Neuron (in vitro differentiated cells): ENCODE data around the gene CREB3L2.

Source experiments
- H2AFZ ChIP-seq: one replicate; pipeline ENCODE4 v1.6.1; 2013; ENCODE audit warnings: low read depth, mild to moderate bottlenecking, inconsistent platforms, low read length, moderate library complexity
- H3K27me3 ChIP-seq: one replicate; pipeline ENCODE4 v1.6.1; 2013; ENCODE audit warnings: low read length; ENCODE audit not compliant: insufficient read depth
- H3K36me3 ChIP-seq: one replicate; pipeline ENCODE4 v1.6.1; 2013; ENCODE audit warnings: low read length; ENCODE audit not compliant: insufficient read depth
- H3K4me1 ChIP-seq: one replicate; pipeline ENCODE4 v1.6.1; 2013; ENCODE audit warnings: low read length; ENCODE audit not compliant: insufficient read depth
- H3K4me3 ChIP-seq: 2 replicates; pipeline ENCODE4 v1.5.1; 2013; ENCODE audit warnings: mild to moderate bottlenecking, low read length, moderate library complexity
- H3K9me3 ChIP-seq: one replicate; pipeline ENCODE4 v1.6.1; 2013; ENCODE audit warnings: low read length

CREB3L2 gene

GRCh38 chr7:137981668-137982067 is 20.2 kb downstream of the CREB3L2 start:
- Histone ChIP-seq H3K4me3 (no peak overlapping the region), H2AFZ (no peak overlapping the region), H3K27me3 (no peaks in the 10 kb centered on the region), H3K4me1 (peaks cover 10% of the 10 kb centered on the region), H3K36me3 (no peaks in the 10 kb centered on the region), H3K9me3 (peaks cover 9% of the 10 kb centered on the region)

GRCh38 chr7:137981175-137981574 is 20.7 kb downstream of the CREB3L2 start:
- no peak overlapping the region for H2AFZ ChIP-seq
- no peaks in the 10 kb centered on the region for H3K27me3 ChIP-seq
- peaks cover 9% of the 10 kb centered on the region for H3K9me3 ChIP-seq
- no peak overlapping the region for H3K4me3 ChIP-seq
- H3K36me3 ChIP-seq, result no peaks in the 10 kb centered on the region
- H3K4me1 ChIP-seq, result peaks cover 10% of the 10 kb centered on the region

- Histone ChIP-seq H3K4me1 (peaks cover 19% of the 10 kb centered on the region), H3K27me3 (no peaks in the 10 kb centered on the region), H3K36me3 (no peaks in the 10 kb centered on the region), H2AFZ (no peak overlapping the region), H3K4me3 (no peak overlapping the region), H3K9me3 (peaks cover 9% of the 10 kb centered on the region)
Measured at GRCh38 chr7:137980308-137980707, 21.6 kb downstream of the CREB3L2 start.

GRCh38 chr7:137978464-137979237 is 23.2 kb downstream of the CREB3L2 start:
- Histone ChIP-seq H3K27me3 (no peaks in the 10 kb centered on the region), H3K36me3 (no peaks in the 10 kb centered on the region), H3K4me3 (no peak overlapping the region), H3K9me3 (peaks cover 6% of the 10 kb centered on the region), H3K4me1 (peaks cover 25% of the 10 kb centered on the region), H2AFZ (no peak overlapping the region)

GRCh38 chr7:137977173-137977572 is 24.7 kb downstream of the CREB3L2 start:
- H3K9me3 ChIP-seq, result no peaks in the 10 kb centered on the region
- no peak overlapping the region for H2AFZ ChIP-seq
- H3K36me3 ChIP-seq, result no peaks in the 10 kb centered on the region
- no peak overlapping the region for H3K4me3 ChIP-seq
- no peaks in the 10 kb centered on the region for H3K27me3 ChIP-seq
- peaks cover 25% of the 10 kb centered on the region for H3K4me1 ChIP-seq

GRCh38 chr7:137976696-137977095 is 25.2 kb downstream of the CREB3L2 start:
- H3K36me3 ChIP-seq, result no peaks in the 10 kb centered on the region
- H3K27me3 ChIP-seq, result no peaks in the 10 kb centered on the region
- H3K9me3 ChIP-seq, result no peaks in the 10 kb centered on the region
- peaks cover 25% of the 10 kb centered on the region for H3K4me1 ChIP-seq
- H2AFZ ChIP-seq, result no peak overlapping the region
- no peak overlapping the region for H3K4me3 ChIP-seq

GRCh38 chr7:137976232-137976631 is 25.7 kb downstream of the CREB3L2 start:
- Histone ChIP-seq H3K4me3 (no peak overlapping the region), H3K4me1 (peaks cover 25% of the 10 kb centered on the region), H3K36me3 (no peaks in the 10 kb centered on the region), H3K27me3 (no peaks in the 10 kb centered on the region), H2AFZ (no peak overlapping the region), H3K9me3 (no peaks in the 10 kb centered on the region)

- peaks cover 25% of the 10 kb centered on the region for H3K4me1 ChIP-seq
- no peak overlapping the region for H2AFZ ChIP-seq
- H3K4me3 ChIP-seq, result no peak overlapping the region
- H3K27me3 ChIP-seq, result no peaks in the 10 kb centered on the region
- no peaks in the 10 kb centered on the region for H3K9me3 ChIP-seq
- H3K36me3 ChIP-seq, result no peaks in the 10 kb centered on the region
Measured at GRCh38 chr7:137975768-137976167, 26.1 kb downstream of the CREB3L2 start.

GRCh38 chr7:137975221-137975620 is 26.7 kb downstream of the CREB3L2 start:
- Histone ChIP-seq H3K27me3 (no peaks in the 10 kb centered on the region), H3K36me3 (no peaks in the 10 kb centered on the region), H3K4me3 (no peak overlapping the region), H2AFZ (no peak overlapping the region), H3K4me1 (peaks cover 25% of the 10 kb centered on the region), H3K9me3 (no peaks in the 10 kb centered on the region)

- H3K36me3 ChIP-seq, result no peaks in the 10 kb centered on the region
- H2AFZ ChIP-seq, result no peak overlapping the region
- H3K4me3 ChIP-seq, result no peak overlapping the region
- peaks cover 25% of the 10 kb centered on the region for H3K4me1 ChIP-seq
- no peaks in the 10 kb centered on the region for H3K9me3 ChIP-seq
- no peaks in the 10 kb centered on the region for H3K27me3 ChIP-seq
Measured at GRCh38 chr7:137974766-137975165, 27.1 kb downstream of the CREB3L2 start.

- Histone ChIP-seq H3K36me3 (no peaks in the 10 kb centered on the region), H3K27me3 (no peaks in the 10 kb centered on the region), H2AFZ (no peak overlapping the region), H3K9me3 (no peaks in the 10 kb centered on the region), H3K4me3 (no peak overlapping the region), H3K4me1 (peaks cover 7% of the 10 kb centered on the region)
Measured at GRCh38 chr7:137970253-137970975, 31.5 kb downstream of the CREB3L2 start.

- H3K4me1 ChIP-seq, result peaks cover 1% of the 10 kb centered on the region
- H3K4me3 ChIP-seq, result no peak overlapping the region
- H3K27me3 ChIP-seq, result no peaks in the 10 kb centered on the region
- H3K9me3 ChIP-seq, result no peaks in the 10 kb centered on the region
- no peaks in the 10 kb centered on the region for H3K36me3 ChIP-seq
- no peak overlapping the region for H2AFZ ChIP-seq
Measured at GRCh38 chr7:137969828-137970227, 32.1 kb downstream of the CREB3L2 start.

- H3K36me3 ChIP-seq, result no peaks in the 10 kb centered on the region
- H3K27me3 ChIP-seq, result no peaks in the 10 kb centered on the region
- peaks cover 2% of the 10 kb centered on the region for H3K9me3 ChIP-seq
- H3K4me1 ChIP-seq, result no peaks in the 10 kb centered on the region
- no peak overlapping the region for H2AFZ ChIP-seq
- no peak overlapping the region for H3K4me3 ChIP-seq
Measured at GRCh38 chr7:137968890-137969289, 33.0 kb downstream of the CREB3L2 start.
